ENCODE measurements around the gene SFI1.

GRCh38 chr22:31550871-31551370 is 54.6 kb downstream of the SFI1 start:
- TF ChIP-seq CTCF (IDR thresholded peaks at IDR 0.05), result no peak
- TF ChIP-seq POLR2A (IDR thresholded peaks at IDR 0.05), result no peak
- no peak for TF ChIP-seq POLR2AphosphoS5 (IDR thresholded peaks at IDR 0.05)
- no peak for TF ChIP-seq EP300 (IDR thresholded peaks at IDR 0.05)
